RKO (cell line): Measurements from ENCODE around the gene TNFRSF1B.
"Not testable (repeated sequence)": the region's sequence is repeated elsewhere in the genome, so short reads cannot be mapped to it uniquely, and the experiment has no call there.

Experiments used
- DNase-seq: peaks from one replicate; pipeline ENCODE4 v3.0.0-alpha.2; 2016; ENCODE audit warnings: low spot score

Gene TNFRSF1B

DNA sequence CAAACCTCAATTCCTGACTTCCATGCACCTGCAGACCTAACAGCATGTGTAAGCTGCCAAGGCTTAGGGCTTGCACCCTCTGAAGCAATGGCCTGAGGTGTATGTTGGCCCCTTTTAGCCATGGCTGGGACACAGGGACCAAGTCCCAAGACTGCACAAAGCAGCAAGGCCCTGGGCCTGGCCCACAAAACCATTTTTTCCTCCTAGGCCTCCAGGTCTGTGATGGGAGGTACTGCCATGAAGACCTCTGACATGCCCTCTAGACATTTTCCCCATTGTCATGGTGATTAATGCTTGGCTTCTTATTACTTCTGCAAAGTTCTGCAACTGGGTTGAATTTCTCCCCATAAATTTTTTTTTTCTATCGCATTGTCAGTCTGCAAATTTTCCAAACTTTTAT, 55.9 kb downstream of the TNFRSF1B start:
- DNase-seq: not testable (repeated sequence)

DNA sequence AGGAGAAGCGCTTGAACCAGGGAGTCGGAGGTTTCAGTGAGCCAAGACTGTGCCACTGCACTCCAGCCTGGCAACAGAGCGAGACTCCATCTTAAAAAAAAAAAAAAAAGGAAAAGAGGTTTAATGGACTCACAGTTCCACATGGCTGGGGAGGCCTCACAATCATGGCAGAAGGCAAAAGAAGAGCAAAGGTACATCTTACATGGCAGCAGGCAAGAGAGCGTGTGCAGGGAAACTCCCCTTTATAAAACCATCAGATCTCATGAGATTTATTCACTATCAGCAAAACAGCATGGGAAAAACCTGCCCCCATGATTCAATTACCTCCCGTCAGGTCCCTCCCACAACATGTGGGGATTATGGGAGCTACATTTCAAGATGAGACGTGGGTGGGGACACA, 57.3 kb downstream of the TNFRSF1B start:
- DNase-seq: not testable (repeated sequence)

DNA sequence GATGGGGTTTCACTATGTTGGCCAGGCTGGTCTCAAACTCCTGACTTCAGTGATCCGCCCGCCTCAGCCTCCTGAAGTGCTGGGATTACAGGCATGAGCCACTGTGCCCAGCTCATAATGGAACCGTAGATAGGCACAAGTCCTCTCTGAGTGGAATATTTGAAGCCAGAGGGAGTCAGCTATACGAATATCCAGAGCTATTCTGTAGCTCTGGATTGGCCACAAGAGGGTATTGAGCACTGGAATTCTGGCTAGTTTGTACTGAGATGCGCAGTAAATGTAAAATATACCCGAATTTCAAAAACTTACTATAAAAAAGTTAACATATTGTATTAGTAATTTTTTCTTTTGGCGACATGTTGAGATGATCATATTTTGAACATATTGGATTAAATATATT, 62.2 kb downstream of the TNFRSF1B start:
- DNase-seq: peak; percentile 9

DNA sequence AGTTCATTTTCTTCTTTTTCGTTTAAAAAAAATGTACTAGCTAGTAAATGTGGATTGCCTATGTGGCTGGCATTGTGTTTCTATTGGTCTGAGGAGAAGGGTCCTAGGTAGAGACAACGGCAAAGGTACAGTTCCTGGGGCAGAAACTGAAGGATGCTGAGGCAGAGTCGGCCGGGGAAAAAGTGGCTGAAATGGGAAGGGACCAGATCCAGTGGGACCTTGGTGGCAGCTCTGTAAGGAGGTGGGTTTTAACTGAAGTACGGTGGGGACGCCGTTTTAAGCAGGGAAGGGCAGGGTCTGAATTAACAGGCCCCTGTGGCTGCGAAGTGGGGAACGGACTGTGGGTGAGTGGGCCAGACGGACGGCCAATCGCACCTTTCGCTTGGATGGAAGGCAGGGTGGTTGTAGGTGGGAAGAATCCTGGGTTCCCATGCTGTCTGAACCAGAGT, 62.6 kb downstream of the TNFRSF1B start:
- DNase-seq: no peak

DNA sequence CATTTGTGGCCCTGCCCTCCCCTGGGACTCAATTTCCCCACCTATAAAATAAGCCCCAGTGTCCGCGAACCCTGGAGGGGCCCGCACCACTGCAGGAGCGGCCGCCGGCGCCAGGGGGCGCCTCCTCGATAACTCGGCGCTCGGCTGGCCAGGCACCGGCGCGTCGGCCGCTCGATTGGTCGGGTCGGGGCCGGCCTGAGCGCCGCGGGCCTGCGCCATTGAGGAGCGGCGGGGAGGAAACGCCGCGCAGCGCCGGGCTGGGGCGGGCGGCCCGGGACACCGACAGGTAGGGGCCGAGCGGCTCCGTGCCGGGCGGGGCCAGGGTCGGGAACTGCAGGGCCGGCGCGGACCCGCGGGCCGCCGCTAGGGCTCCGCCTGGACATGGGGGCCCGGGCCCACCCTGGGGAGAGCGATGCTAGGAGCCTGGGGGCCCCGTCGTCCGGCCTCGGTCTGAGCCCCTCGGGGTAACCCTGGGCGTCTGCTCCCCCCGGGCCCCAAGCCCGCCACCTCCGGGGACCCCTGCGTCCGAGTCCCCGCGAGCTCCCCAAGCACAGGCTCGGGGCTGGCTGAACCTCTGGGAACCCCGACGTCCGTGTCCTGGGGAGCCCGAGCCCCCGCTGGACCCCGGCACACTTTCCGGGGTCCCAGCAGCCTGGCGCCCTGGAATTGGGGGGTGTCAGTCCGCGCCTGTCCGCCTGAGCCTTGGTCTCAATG, 63.2 kb downstream of the TNFRSF1B start, which contains the start of gene VPS13D:
Gene VPS13D (plus strand): TSS at position 196 of the 714 bp plus-strand sequence. CDS start 4,237 bp downstream, outside the sequence.
- DNase-seq: peak; percentile 79

DNA sequence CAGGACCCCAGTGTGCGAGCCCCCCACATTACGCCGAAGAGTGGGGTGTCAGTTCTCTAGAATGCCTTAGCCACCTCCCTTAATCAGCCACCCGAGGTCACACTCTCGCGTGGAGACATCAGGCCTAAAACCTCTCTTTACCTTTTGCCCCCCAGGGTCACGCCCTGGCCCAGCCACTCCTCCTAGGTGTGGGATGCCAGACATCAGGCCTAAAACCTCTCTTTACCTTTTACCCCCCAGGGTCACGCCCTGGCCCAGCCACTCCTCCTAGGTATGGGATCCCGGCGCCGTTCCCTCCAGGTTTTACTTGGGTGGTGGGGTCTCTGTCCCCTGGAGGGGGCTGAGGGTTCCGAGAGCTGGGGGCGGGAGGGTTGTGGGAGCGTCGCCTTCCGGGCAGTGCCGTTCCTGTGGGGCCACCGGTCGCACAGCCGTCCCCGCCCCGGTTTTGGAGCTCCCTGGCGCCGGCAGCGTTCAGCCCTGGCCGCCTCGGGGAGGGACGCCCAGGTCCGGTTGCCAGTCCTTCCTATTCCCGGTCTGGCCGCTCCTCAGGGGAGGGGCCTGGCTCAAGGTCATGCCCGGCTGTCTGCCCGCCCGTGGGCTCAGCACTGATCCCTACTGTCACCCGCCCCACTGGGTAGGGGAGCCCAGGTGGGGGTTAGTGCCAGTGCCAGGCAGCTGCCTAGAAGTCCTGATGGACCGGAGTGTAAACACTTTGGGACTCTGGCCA, 63.9 kb downstream of the TNFRSF1B start:
- DNase-seq: peak; percentile 21

DNA sequence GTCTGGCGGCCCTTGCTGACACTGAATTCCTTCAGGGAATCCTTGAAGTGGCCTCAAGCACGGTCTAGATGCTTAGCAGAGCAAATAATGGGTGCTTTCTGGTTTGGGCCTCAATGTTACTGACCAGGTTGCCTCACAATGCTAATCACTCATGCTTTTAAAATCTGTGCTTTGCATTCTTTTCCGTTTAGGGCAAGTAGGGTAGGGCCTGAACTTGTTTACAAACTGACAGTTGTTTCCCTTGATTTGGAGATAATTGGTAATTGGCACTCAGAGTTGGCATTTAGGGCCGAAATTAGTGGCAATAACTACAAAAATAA, 64.4 kb downstream of the TNFRSF1B start:
- no peak for DNase-seq

DNA sequence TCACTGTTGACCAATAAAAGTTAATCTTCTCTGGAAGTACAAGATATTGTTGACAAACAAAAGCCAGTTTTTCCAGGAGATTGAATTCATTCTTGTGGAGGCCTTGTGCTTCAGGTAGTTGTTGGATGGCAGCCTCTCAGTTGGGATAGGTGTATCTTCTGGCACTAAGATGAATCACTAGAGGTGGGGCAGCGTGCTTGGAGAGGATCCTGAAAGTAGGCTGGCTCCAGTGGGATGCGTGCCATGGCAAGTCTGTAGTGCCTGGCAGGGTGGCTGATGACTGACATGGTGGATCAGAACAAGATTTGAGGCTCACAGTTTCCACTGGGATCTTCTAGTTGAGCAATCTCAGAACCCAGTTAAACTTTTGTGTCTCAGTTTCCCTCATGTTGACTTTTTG, 65.4 kb downstream of the TNFRSF1B start:
- DNase-seq: no peak

DNA sequence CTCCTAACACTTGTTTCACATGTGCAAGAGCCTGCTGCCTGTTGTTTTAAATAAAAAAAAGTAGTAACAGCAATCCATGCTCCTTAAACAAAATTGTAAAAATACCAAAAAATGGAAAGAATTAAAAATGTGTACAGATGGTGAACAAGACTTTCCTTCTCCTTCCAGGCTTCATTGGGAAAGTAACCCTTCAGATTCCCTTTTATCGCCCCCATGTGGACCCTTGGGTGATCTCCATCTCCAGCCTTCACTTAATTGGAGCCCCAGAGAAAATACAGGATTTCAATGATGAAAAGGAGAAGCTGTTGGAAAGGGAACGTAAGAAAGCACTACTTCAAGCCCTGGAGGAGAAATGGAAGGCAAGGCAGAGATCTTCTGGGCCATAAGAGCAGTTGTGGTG, 77.3 kb downstream of the TNFRSF1B start:
- DNase-seq: no peak

DNA sequence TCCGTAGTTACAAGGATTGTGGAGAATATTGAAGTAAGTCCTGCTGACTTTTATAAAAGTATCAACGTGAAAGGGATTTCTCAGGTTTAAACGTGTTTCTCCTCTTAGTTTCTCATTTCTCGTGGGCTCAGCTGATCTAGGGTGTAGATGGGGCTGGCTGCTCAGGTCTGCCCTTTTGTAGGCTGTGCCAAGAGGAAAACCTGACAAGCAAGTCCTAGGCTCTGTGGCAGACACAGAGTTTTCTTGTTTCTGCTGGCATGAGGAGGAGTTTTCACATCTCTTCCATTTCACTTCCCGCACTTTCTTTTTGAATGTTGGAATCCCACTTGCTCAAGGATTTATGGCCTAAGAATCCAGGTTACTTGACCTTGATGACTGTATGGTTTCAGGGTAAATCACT, 77.8 kb downstream of the TNFRSF1B start:
- no peak for DNase-seq

DNA sequence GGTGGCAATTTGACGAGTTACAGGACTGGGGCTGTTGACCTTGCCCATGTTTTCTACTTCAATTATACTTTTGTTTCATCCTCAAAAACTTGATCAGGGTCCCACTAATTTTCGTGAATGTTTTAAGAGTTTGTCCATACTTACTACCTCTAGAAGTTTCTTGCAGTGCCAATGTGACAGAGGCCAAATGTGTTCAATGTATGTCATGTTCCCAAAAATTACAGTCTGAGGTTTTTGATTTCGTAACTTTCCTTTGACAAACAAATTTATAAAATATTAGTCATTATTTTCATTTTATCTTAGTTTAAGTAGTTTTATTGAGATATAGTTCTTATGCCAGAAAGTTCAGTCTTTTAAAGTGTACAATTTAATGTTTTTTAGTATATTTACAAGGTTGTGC, 78.3 kb downstream of the TNFRSF1B start:
- DNase-seq: no peak

DNA sequence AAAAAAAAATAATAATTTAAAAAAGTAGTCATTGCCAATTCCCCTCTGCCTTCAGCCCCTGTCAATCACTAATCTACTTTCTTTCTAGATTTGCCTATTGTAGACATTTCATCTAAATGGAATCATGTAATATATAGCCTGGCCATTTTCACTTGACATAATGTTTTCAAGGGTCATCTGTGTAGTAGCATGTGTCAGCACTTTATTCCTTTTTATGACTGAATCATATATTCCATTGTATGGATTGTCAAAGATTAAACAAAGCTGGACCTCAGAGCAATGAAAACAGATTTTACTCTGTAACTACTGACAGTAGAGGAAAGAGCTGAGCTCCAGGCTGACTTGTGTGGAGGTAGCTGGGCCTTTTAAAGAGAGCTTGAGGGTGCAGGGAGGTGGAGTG, 78.9 kb downstream of the TNFRSF1B start:
- no peak for DNase-seq

DNA sequence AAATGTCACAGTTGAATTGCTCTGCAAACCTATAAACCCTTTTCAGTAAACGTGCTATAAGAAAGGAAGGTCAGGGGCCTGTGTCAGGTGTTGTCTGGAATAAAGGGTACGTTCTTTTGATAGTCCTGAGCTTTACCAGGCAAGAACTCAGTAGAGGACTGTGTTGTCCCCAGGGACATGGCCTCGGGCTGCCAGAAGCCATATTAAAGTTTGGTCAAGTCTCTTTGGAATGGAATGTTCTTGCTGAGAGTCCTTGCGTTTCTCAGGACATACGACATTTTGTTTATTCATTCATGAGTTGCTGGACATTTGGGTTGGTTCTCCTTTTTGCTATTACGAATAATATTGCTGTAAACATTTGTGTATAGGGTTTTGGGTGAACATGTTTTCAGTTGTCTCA, 79.8 kb downstream of the TNFRSF1B start:
- no peak for DNase-seq

DNA sequence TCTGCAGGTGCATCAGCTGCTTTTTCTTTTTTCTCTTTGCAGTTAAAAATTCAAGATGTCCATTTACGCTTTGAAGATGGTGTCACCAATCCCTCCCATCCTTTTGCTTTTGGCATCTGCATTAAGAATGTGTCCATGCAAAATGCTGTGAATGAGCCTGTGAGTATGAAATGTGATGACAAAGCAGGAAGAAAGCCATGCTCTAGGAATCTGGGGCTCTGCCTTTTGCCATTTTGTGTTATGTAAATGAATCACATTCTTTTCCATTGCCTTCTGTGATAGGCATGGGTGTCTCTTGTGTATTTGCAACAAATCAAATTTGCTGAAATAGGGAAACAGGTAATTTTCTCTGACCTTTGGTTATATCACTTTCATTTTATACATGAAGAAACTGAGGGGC, 82.4 kb downstream of the TNFRSF1B start:
- DNase-seq: peak; percentile 14

DNA sequence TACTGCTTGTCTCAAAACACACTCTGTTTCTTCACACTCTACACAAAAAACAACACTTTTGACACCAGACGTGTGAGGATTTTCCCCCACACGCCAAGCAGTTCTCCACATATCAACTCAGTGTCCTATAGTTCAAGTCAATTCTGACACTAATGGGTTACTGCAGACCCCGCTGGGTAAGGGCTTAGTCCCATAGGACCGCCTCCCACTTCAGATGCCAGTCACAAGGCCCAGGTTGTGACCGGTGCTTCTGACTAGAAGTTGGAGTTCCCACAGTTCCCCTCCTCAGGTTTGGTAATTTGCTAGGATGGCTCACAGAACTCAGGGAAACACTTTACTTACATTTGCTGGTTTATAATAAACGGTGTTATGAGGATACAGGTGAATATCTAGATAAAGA, 83.0 kb downstream of the TNFRSF1B start:
- no peak for DNase-seq

DNA sequence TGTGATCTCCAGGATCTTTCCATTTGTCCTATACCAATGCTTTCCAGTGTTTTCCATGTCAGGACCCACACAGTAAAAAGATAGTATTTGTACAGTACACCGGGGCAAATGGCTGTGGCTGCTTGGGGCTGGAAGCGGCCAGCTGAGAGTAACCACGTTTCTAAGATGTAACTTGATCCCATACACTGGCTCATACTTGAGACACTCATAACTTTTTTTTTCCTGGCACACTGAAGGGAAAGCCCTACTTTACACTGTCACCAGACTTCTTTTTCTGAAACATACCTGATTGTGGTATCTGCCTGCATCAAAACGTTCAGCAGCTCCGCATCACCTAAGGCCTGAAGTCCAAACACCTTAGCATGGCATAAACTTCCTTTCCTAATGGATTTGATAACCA, 84.7 kb downstream of the TNFRSF1B start:
- no peak for DNase-seq

DNA sequence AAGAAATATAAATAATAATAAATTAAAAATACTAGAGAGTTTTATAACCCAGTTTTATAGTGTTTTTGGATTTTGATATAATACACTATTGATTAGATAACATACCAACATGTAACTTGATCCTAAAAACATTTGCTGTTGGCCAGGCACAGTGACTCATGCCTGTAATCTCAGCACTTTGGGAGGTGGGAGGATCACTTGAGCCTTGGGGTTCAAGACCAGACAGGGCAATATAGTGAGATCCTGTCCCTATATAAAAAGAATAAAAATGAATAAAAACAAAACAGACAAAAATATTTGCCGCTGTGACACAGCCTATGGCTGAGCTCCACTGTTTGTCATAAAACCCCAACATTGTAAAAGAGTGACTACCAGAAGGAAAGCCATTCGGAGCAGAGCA, 89.1 kb downstream of the TNFRSF1B start:
- DNase-seq: no peak

DNA sequence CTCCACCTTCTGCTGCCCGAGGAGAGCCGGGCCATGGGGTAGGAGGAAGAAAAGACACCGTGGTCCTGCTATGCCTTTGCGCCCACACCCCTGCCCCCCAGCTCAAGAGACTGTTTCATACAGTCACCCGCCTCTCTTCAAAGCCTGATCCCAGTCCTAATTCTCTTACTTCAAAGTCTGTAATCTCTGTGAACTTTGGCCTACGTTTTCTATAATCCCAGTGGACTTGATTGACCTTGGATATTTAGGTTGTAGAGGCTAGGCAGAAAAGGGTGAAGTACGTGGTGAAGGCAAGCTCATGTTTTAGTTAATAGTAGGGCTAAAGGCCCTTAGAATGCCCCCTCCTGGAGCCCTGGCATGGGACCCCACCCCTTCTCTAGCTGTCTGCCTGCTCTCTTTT, 91.5 kb downstream of the TNFRSF1B start:
- no peak for DNase-seq
